Gastroesophageal sphincter (tissue), 3 donors: Measurements from ENCODE around the gene NLRP12.

Source experiments
- CTCF ChIP-seq, 4 experiments: fragments of 200-600 bp in 2 of 4; fragments of 450-650 bp in 2 of 4; sonication (generic) in 1 of 4; IDR thresholded peaks; one replicate each; pipeline ENCODE4 v1.5.1; 2017 to 2019; ENCODE audit warnings: antibody characterized with exemption in 4 of 4, mild to moderate bottlenecking in 2 of 4, moderate library complexity in 2 of 4
- EP300 ChIP-seq: sonication (generic); formaldehyde crosslinking; IDR thresholded peaks from one replicate; pipeline ENCODE4 v1.6.1; 2017; ENCODE audit warnings: antibody characterized with exemption, mild to moderate bottlenecking
- POLR2A ChIP-seq, 2 donors: fragments of 450-650 bp; IDR thresholded peaks; one replicate each; pipeline ENCODE4 v1.6.1; 2017; ENCODE audit warnings: antibody characterized with exemption in 2 of 2, mild to moderate bottlenecking in 2 of 2, moderate library complexity in 1 of 2
- POLR2AphosphoS5 ChIP-seq: sonication (generic); formaldehyde crosslinking; IDR thresholded peaks from one replicate; pipeline ENCODE4 v1.6.1; 2017; ENCODE audit warnings: antibody characterized with exemption

GRCh38 chr19:53812335-53812734 is 11.8 kb downstream of the NLRP12 start:
- TF ChIP-seq POLR2AphosphoS5: no peak
- TF ChIP-seq CTCF (IDR thresholded peaks at IDR 0.05): no peak
- TF ChIP-seq POLR2A (IDR thresholded peaks at IDR 0.05): no peak
- no peak for TF ChIP-seq EP300
